NCI-H446 treated with DMSO at 0.1 percent for 48 hours (cell line): ENCODE measurements around the gene NELL1.

ENCODE experiments used
- DNase-seq: peaks from one replicate; lab custom pipeline; 2025; lab: John Stamatoyannopoulos, UW

NELL1 gene

DNA sequence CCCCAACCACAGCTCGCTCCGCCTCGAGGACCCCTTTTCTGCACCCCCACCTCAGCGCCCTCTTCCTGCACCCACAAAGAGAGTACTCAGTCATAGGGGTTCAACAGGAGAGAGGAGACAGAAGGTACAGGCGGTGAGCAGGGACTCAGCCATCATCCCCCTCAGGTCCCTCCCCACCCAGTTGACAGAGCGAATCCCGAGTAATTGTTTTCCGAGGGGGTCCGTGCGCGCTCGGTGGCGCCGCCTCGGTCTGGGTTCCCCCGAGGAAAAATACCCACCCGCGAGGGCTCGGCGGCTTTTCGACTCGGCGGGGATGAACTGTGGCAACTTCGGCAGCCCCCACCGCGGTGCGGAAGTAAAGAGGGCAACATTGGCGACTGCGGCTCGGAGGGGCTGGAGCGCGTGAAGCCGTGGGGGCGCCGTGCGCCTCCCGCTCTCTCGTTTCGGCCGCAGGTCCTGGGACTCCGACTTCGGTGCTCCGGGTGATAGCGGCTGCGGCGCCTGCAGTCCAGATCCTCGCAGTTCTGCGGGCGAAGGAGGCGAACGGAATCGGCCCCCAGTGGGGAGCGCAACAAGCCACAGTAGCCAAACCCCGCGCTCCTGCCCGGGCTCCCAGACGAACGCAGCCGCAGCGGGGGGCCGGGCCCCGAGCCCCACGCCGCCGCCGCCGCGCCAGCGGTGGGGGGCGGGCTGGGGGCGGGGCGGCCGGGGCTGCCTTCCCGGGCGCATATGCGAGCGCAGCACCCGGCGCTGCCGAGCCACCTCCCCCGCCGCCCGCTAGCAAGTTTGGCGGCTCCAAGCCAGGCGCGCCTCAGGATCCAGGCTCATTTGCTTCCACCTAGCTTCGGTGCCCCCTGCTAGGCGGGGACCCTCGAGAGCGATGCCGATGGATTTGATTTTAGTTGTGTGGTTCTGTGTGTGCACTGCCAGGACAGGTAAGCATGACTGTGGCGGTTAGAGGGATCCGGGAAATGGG, at the start of gene NELL1:
Gene NELL1 (plus strand): TSS at position 743 of the 976 bp plus-strand sequence.
- no peak for DNase-seq

DNA sequence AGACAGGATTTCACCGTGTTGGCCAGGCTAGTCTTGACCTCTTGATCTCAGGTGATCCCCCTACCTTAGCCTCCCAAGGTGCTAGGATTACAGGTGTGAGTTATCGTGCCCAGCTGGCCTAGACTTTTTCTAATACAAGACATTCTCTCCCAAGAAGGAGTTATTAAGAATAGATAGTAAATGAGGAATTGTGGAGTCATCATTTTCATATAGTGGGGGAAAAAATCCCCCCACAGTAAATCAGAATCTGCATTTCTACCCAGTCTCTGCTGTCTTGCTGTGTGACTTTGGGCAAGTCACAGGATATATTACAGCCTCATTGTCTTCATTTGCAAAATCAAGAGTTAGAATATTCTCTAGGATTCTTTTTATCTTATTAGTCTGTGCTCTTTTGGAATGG, 48.4 kb upstream of the NELL1 start:
- no peak for DNase-seq

DNA sequence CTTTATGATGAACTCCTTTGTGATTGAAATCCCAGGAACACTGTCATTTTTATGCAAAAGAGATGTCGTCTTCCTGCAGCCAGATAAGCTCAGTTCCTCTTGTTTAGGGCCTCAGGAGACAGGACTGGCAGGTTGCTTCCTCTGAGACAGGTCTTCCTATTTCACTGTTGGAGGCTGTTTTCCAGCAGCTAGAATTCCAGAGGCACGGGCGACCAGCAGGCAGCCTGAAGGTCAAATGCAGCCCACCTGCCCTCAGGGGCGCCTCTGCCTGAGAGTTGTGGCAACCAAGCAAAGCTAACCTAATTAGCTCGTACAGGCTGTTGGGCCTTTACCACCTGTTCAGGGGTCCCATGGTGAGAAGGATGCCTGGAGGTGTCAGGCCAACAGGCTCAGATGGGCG, 47.7 kb upstream of the NELL1 start:
- no peak for DNase-seq

DNA sequence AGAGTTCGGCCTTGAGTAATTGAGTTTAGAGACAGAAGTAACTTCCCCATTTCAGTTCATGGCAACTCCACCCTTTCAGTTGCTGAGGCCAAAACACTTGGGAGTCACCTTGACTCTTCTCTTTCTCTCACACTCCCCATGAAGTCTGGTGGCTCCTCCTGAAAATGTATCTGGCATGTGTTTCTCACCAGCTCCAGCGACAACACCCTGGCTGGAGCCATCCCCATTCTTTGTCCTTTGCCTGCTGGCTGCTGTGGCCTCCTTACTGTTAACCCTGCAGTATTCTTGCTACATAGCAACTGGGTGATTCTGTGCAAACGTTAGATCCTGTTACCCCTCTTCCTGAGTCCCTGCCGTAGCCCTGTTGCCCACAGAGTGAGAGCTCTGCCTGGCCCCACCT, 46.1 kb upstream of the NELL1 start:
- no peak for DNase-seq

DNA sequence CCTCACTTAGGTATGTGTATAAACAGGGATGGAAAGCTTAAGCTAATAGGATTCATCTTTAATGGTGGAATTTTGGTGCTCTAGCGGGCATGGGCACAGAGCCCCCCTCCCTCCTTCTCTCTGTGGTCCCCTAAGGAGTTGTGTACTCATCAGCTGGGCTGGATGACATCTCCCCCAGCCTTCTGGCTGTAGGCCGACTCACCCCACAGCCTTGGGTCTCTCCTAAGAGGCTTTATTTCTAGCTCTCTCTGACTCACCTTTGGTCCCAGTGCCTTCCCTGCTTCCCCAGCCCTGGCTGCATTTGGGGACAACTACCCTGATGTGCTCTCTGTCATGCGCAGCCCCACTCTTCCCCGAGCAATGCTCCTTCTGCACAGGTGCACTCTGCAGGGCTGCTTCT, 43.1 kb upstream of the NELL1 start:
- DNase-seq = no peak

DNA sequence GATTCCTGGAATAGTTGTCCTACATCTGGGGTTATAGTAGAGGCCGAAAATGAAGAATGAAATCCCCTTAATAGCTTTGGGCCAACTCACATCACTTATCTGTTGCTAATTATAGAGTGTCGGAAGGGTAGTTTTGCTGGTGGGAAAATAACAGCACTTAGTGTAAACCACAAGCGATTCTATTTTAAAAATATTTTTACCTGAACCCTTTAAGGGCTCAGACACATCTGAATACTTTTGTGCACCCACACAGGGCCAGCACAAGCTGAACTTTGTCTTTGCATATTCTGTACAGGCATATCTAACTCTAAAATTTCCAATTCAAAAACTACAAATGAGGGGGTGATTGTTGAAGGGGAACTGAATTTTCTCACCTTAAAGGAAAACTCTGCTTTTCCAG, 42.4 kb upstream of the NELL1 start:
- no peak for DNase-seq

DNA sequence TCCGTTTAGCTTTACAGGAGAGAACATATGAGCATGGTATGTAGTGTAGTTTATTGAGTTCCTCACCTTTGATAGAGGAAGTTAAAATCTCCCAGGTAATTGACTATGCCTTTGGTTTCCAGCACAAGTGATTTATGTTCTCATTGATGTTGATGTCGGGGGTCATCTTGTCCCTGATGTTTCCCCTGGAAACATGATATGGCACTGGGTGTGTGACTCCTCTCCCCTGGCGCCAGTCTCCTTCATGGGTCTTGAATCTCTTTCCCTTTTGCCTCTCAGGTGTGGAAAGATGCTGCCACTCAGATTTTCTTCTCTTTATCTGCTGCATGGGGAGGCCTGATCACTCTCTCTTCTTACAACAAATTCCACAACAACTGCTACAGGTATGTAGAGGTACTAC, 41.7 kb upstream of the NELL1 start:
- no peak for DNase-seq

DNA sequence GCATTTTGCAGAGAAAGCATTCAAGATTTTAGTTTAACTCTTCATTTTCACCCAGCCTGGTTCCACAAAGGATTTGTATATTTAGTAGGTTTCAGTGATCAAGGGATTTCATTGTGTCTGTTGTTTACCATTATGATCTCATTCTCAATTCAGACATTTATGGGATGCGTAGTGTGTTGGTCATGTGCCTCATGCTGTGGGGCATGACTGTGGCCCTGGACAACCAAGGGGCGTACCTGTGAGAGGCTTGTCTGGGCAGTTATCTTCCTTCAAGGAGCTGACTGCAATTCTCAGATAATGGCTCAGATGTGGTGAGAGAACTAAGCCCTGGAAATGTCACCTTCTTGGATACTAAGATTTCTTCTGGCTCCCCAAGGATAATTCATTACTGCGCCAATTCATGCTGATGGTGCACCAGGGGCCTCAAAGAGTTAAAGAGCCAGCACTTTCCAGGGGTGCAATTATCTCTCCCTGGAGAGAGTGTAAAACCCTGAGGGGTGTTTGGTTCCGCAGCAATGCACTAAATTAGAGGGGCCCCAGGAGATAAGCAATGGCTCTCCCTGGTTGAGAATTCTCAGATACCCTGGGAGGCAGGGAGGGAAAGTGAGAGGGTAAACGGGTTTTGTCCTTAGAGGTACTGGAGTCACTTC, 37.7 kb upstream of the NELL1 start:
- DNase-seq = no peak

DNA sequence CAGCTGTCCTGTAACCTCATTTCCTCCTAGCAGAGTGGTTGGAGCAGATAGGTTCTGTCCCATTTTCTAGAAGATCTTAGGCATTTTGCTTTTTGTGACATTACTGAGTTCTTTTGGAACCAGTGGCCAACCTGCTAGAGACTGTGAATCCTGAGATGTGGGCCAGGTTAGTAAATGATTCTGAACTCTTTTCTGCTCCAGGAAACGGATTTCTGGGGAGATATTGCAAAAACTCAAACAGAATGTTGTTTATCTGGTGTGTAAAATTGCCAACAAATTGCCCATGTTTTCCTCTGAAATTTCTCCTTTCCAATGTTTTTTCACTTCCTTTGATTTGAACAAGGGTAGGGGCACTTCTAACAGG, 37.2 kb upstream of the NELL1 start:
- DNase-seq = no peak

DNA sequence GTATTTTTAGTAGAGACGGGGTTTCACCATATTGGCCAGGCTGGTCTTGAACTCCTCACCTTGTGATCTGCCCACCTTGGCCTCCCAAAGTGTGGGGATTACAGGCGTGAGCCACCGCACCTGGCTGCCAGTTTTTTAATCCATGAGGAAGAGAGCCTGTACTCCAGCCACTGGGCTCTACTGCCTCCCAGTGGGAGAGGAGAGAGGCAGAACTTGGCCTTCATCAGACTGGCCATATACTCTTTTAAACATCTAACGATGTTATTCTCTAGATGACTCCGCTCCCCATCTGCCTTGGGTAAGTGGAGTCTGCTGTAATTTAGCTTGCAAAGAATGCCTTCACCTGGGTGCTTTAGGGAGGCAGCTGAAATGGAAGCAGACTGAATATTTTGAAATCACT, 35.3 kb upstream of the NELL1 start:
- no peak for DNase-seq

DNA sequence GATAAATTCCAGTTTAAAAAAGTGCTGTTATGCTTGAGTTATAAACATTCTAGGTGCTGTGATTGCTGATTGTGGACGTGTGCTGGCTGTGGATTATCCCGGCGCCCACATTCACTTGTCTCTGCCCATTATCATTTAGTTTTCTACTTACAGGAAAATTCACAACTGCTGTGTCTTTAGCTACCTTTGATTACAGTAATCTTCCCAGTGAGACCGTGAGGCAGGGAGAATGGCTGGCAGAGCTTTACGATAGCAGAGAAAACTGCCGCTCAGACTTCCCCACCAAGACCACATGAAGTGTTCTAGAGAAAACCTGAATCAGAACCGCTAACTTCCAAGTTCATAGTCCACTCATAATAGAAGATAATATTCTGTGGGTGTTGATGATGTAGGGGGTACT, 34.6 kb upstream of the NELL1 start:
- DNase-seq = no peak

DNA sequence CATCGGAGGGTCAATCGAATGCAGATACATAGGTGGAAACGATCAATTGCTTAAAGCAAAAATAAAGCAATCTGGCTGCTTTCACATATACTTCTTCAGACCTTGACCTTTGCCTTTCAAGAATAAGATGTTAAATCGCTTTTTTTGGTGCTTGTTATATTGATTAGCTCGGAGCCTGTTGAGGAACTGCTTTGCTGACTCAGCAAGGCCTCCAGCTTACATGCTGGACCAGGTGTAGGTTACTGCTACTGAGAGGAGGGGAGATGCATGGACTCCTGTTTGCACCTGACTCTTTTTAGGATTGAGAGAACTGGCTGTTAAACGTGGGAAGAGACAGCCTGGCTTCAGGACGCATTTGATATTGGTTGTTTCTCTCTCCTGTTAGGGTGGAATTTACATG, 31.3 kb upstream of the NELL1 start:
- DNase-seq = no peak

DNA sequence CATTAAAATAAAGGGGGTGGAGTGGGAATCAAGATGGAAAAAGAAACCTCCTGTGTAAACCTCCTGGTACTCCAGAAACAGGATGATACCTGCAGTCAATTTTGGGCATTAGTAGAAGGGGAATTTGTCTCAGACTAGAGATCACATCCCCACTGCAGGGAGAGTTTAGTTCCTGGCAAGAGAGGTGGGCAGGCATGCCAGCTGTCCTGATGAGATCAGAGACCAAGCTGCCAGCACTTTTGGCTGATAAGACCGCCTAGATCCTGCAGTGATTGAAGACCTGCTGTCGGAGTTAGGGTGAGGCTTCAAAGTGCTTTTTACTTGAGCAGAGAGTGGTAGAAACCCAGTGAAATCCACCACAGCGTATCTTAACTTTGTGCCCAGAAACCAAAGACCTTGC, 29.7 kb upstream of the NELL1 start:
- DNase-seq = no peak

DNA sequence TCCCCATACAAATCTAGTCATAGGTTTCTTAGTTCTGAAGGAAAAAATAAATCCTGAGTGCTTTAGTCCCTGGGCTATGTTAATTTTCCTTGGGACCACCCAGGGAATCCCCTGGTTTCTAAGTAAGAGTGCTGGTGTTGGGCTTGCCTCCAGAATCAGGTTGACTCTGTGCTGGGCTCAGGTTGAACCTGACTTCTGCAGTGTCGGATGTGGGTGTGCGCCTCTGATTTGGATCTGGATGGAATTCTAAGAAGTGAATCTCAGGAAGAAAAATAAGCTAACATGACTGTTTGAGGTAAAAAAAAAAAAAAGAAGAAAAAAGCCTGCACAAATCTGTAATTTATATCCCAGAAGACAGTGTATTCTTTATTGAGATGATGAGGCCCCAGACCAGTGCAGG, 29.0 kb upstream of the NELL1 start:
- DNase-seq = no peak

DNA sequence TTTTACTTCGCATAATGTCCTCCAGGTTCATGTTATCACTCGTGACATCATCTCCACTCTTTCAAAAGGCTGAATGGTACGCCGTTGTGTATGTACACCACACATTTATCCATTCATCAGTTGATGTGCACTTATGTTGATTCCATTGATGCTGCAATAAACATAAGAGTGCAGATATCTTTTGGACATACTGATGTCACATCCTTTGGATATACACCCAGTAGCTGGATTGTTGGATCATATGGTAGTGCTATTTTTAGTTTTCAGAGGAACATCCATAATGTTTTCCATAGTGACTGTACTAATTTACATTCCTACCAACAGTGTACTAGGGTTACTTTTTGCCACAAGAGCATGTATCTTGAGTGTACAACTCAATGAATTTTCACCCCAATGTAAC, 25.0 kb upstream of the NELL1 start:
- no peak for DNase-seq

DNA sequence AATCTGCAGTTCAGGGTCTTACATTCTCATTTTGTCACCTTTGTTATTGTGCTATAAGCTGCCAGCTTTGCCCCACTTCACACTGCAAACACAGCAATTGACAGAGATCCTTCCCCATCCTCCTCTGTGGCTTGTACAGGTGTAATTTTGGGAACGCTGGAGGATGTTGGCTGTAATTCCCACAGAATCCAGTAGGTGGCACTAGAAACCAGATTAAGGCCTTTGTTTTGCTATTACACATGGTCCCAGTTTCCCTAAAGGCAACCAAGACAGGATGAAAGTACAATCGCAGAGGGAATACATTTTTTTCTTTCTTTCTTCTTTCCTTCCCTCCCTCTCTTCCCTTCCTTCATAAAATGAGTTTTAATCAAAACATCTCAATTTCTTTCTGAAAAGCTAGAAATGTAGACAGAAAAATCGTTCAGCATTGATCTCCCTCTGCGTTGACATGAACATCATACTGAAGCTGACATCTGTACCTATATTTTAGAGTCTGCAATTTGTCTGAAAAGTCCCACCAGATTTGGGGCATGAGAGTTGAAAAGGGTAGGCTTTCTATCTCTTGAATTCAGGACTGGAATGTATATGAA, 21.3 kb upstream of the NELL1 start:
- DNase-seq = peak; percentile 19

DNA sequence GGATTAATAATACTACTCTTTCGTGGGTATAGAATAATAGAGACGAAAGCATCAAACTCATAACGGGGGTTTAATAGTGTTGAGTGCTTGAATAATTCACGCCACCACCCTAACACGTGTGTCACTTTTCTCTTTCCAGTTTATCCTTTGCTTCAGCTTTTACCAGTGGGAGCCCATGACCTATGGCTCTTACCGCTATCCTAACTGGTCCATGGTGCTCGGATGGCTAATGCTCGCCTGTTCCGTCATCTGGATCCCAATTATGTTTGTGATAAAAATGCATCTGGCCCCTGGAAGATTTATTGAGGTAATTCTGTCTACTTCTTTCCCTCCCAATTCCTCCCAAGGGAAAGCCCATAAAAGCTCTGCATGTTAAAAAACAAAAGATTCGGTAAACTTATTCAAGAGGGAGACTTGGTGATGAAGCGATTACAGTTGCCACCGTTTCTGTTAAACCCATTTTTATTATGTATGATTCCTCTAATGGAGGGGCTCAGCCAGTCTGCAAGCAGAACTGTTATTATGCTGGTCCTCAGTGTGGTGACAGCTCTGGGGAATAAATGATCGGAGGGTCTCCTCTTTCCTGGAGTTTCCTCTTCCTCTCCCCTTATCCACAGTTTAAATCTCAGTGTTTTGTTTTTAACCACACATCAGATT, 17.1 kb upstream of the NELL1 start:
- no peak for DNase-seq

DNA sequence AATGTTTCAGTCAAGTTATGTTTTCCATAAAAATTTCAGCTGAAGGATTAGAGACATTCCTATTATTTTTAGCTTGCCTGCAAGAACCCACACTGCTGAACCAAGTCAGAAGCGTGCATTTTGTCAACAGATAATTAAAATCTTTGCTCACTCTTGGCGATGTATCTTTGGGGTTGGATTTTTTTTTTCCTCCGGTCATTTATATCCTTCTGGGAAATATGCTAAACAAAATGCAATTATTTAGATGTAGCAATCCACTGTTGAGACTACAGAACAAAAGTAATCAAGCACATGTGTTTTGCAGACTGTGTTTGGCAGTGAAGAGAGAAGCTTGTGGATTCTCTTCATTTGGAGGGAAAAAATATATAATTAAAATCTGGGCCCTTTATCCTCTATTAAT, 15.3 kb upstream of the NELL1 start:
- DNase-seq = no peak

DNA sequence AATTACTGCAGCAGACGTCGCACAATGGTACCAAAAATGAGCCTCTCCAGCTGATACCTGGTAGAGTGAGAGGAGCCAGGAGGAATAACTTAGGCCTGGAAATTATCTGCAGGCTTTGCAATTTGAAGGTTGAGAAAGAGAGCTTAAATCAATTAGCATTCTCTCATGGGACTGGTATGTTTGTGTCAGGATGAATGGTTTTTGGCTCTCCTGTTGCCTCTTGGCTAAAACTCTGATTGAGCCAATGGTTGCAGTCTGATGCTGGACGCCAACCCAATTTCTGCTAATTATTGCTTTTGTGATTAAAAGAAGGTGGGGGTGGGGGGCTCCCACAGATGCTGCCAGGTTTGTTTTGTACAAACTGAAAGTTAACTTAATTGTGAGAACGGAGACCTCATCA, 12.5 kb upstream of the NELL1 start:
- DNase-seq = peak; percentile 60

DNA sequence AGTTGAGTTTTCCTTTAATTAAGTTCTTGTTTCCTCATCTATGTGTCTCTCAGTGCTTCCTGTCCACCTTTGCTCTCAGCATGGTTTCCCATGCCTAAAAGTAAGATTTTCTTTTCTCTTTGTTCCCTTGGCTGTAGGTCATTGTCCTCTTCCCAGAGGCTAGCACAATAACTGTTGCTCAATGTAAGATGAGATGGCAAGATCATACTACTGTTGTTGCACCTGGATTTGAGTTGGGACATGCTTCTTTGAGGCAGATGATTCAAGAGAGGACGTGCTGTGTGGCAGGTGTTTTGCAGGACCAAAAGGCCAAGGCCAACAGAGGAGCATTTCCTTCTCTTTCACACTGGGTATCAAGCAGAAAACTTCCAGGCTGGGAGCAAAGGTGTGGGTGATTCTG, 11.3 kb upstream of the NELL1 start:
- DNase-seq = no peak

DNA sequence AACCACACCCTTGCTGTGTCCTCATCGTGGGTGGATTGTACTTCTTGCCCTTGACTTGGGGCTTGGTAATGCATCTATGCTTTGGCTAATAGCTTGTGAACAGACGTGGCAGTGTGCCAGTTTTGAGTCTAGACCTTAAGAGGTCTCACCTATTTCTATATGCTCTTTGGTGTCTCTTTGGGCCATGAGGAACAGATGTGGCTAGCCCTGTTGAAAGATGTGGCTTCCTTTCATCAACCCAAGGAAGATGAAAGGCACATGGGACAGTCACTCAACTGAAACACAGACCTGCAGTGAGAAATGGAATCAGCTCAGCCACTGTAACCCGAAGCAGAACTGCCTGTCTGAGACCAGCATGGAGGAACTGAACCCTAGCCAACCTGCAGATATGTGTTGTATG, 7.9 kb upstream of the NELL1 start:
- DNase-seq = no peak

DNA sequence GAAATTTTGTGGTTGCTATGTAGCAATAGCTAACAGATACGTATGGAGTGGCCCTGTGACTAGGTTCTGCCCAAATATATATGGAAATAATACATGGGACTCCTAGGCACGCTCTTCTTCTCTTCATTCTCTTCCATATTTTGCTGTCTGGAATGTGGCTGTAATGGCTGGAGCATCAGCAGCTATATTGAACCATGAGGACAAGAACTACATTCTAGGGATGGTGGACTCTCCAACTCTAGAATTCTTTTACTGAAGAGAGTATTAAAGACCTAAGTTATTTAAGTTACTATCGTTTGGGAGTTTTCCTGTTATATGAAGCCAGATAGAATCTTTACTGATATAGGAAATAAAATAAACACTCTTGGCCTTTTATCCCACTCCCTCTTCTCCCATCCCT, 7.5 kb upstream of the NELL1 start:
- no peak for DNase-seq
